ENCODE measurements around the gene CYP19A1. TPM values are rescaled to one million over a fixed set of nuclear protein-coding genes. Genes with fewer than 3 reads are reported as not detected.

The CYP19A1 gene
- total RNA-seq, 2 experiments from 2014 or later = not detected

DNA sequence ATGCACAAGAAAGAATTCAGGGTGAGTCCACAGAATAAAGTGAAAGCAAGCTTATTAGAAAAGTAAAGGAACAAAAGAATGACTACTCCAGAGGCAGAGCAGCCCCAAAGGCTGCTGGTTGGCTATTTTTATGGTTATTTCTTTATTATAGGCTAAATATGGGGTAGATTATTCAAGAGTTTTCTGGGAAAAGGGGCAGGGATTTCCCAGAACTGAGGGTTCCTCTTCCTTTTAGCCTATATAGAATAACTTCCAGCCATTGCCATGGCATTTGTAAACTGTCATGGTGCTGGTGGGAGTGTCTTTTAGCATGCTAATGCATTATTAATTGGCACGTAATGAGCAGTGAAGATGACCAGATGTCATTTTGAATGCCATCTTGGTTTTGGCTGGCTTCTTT, 16.7 kb upstream of the CYP19A1 start:
- POLR2A ChIA-PET = no interaction called here
- H3K4me3 Mint-ChIP-seq = no peak overlapping the region

GRCh38 chr15:51353976-51354375, 15.6 kb upstream of the CYP19A1 start:
- Mint-ChIP-seq H3K27me3 (peaks cover 6% of the 10 kb centered on the region), H3K4me1 (ENCODE audit: low read depth) (no peaks in the 10 kb centered on the region), H3K4me3 (no peak overlapping the region), H3K36me3 (ENCODE audit: low read depth) (no peaks in the 10 kb centered on the region), H3K9me3 (no peaks in the 10 kb centered on the region), H3K27ac (no peak overlapping the region)
- DNase-seq (no peak), ATAC-seq (no peak)
- ChIA-PET POLR2A (no interaction called here), CTCF (no interaction called here)
- TF ChIP-seq, protein P1, sequence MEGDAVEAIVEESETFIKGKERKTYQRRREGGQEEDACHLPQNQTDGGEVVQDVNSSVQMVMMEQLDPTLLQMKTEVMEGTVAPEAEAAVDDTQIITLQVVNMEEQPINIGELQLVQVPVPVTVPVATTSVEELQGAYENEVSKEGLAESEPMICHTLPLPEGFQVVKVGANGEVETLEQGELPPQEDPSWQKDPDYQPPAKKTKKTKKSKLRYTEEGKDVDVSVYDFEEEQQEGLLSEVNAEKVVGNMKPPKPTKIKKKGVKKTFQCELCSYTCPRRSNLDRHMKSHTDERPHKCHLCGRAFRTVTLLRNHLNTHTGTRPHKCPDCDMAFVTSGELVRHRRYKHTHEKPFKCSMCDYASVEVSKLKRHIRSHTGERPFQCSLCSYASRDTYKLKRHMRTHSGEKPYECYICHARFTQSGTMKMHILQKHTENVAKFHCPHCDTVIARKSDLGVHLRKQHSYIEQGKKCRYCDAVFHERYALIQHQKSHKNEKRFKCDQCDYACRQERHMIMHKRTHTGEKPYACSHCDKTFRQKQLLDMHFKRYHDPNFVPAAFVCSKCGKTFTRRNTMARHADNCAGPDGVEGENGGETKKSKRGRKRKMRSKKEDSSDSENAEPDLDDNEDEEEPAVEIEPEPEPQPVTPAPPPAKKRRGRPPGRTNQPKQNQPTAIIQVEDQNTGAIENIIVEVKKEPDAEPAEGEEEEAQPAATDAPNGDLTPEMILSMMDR (IDR thresholded peaks at IDR 0.05) = no peak
- intact Hi-C loops (cut with micrococcal nuclease) = no loop called here

More for the DNA sequence above, 16.7 kb upstream of the CYP19A1 start:
- Mint-ChIP-seq H3K36me3 (ENCODE audit: low read depth) (no peaks in the 10 kb centered on the region), H3K9me3 (no peaks in the 10 kb centered on the region), H3K27ac (no peak overlapping the region), H3K4me1 (ENCODE audit: low read depth) (no peaks in the 10 kb centered on the region), H3K27me3 (peaks cover 6% of the 10 kb centered on the region)
- ATAC-seq (no peak), DNase-seq (no peak)
- intact Hi-C loops (cut with micrococcal nuclease) = no loop called here
- TF ChIP-seq, protein P1 (IDR thresholded peaks at IDR 0.05) = no peak
- CTCF ChIA-PET = no interaction called here

GRCh38 chr15:51350723-51351122, 12.3 kb upstream of the CYP19A1 start:
- no peak overlapping the region for H3K27ac Mint-ChIP-seq
- TF ChIP-seq, protein P1 (IDR thresholded peaks at IDR 0.05) = no peak
- peaks cover 8% of the 10 kb centered on the region for H3K27me3 Mint-ChIP-seq
- ChIA-PET POLR2A (no interaction called here), CTCF (no interaction called here)
- no peak overlapping the region for H3K4me3 Mint-ChIP-seq
- DNase-seq (no peak), ATAC-seq (no peak)
- no peaks in the 10 kb centered on the region for H3K4me1 Mint-ChIP-seq (ENCODE audit: low read depth)
- no peaks in the 10 kb centered on the region for H3K36me3 Mint-ChIP-seq (ENCODE audit: low read depth)
- intact Hi-C loops (cut with micrococcal nuclease) = no loop called here
- no peaks in the 10 kb centered on the region for H3K9me3 Mint-ChIP-seq

DNA sequence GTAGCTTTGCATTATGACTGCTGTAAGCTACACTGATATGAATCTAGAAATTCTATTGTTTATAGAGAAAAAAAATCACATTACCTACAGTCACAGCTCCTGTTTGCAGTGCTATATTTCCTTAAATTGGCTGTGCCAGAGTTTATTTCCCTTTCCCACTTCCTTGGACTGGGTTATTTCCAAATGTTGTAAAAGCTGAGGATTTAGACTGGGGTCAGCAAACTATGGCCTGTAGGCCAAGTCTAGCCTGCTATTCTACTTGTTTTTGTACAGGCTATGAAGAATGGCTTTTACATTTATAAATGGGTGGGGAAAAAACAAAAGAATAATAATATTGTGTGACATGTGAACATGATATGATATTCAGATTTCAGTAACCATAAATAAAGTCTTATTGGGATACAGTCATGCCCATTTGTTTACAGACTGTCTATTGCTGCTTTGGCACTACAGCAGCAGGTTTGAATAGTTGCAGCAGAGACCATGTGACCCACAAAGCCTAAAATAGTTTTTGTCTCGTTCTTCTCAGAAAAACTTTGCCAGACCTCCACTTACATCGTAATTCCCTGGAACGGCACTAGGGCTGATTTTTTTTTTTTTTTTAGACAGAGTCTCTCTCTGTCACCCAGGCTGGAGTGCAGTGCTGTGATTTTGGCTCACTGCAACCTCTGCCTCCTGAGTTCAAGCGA, 10.9 kb upstream of the CYP19A1 start:
- no peak for ATAC-seq
- no peaks in the 10 kb centered on the region for H3K4me1 Mint-ChIP-seq (ENCODE audit: low read depth)
- ChIA-PET CTCF (no interaction called here), POLR2A (no interaction called here)
- no peaks in the 10 kb centered on the region for H3K9me3 Mint-ChIP-seq
- no peak for DNase-seq
- intact Hi-C loops (cut with micrococcal nuclease) = no loop called here
- H3K27me3 Mint-ChIP-seq = peaks cover 6% of the 10 kb centered on the region
- TF ChIP-seq, protein P1 (IDR thresholded peaks at IDR 0.05) = no peak
- no peak overlapping the region for H3K4me3 Mint-ChIP-seq
- H3K36me3 Mint-ChIP-seq (ENCODE audit: low read depth) = no peaks in the 10 kb centered on the region
- H3K27ac Mint-ChIP-seq = no peak overlapping the region

DNA sequence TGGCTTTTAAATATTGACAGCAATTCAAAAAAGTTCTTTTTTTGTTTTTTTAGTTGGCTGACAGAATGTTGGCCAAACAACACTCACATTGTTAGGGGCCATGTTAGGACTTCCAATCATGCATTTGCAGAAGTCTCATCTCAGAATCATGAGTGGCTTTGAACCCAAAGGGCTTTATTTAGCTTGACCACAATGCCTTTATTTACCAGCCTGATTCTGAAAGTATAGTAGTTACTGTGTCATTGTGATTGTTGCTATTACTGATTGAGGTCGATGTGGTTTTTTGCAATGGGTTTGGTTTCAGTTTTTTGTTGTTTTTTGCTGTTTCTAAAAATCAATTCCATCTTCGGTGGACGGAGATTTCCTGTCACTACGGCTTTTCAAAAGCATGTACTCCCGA, 10.3 kb upstream of the CYP19A1 start:
- Mint-ChIP-seq H3K36me3 (ENCODE audit: low read depth) (no peaks in the 10 kb centered on the region), H3K4me3 (no peak overlapping the region), H3K27me3 (peaks cover 6% of the 10 kb centered on the region), H3K4me1 (ENCODE audit: low read depth) (no peaks in the 10 kb centered on the region), H3K9me3 (no peaks in the 10 kb centered on the region), H3K27ac (no peak overlapping the region)
- TF ChIP-seq, protein P1 (IDR thresholded peaks at IDR 0.05) = no peak
- no peak for DNase-seq
- ATAC-seq = no peak
- CTCF ChIA-PET = no interaction called here
- POLR2A ChIA-PET = no interaction called here
- intact Hi-C loops (cut with micrococcal nuclease) = no loop called here

All from activated CD8-positive, alpha-beta T cell treated with anti-CD3 and anti-CD28 coated beads for 36 hours (primary cell).